Stimulated activated CD4-positive, alpha-beta T cell treated with anti-CD3 and anti-CD28 coated beads, TNF-alpha, amount 100 ng/mL, for 24 hours (primary cell): ENCODE results near the gene TRPV4.

ENCODE experiments used
- DNase-seq, 3 experiments: peaks; one replicate each; pipeline ENCODE4 v3.0.0-alpha.2; 2020; ENCODE audit warnings: low read depth in 3 of 3

Gene TRPV4

DNA sequence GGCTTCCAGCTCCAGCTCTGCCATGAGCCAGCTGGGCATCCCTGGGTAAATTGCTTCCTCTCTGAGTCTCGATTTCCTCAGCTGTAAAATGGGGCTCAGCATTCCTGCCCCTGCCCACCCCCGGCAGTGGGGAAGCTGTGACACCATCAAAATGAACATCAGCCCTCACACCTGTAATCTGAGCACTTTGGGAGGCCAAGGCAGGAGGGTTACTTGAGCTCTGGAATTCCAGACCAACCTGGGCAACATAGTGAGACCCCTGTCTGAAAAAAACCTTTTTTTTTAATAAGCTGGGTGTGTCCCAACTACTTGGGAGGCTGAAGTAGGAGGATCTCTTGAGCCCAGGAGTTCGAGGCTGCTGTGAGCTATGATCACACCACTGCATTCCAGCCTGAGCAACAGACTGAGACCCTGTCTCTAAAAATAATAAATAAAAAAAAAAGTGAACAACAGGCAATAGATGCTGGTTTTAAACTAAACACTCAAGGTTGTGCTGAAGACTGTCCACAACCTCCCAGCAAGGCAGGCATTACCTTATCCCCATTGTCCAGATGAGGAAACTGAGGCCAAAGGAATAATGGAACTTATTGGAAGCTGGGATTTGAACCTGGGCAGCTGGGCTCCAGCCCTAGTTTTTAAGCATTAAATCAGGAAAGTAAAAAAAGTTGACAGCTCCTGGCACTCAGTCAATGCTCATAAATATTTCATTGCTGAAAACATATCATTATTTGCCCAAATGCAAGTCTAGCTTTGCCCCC is 4.3 kb downstream of the TRPV4 start:
- no peak for DNase-seq

DNA sequence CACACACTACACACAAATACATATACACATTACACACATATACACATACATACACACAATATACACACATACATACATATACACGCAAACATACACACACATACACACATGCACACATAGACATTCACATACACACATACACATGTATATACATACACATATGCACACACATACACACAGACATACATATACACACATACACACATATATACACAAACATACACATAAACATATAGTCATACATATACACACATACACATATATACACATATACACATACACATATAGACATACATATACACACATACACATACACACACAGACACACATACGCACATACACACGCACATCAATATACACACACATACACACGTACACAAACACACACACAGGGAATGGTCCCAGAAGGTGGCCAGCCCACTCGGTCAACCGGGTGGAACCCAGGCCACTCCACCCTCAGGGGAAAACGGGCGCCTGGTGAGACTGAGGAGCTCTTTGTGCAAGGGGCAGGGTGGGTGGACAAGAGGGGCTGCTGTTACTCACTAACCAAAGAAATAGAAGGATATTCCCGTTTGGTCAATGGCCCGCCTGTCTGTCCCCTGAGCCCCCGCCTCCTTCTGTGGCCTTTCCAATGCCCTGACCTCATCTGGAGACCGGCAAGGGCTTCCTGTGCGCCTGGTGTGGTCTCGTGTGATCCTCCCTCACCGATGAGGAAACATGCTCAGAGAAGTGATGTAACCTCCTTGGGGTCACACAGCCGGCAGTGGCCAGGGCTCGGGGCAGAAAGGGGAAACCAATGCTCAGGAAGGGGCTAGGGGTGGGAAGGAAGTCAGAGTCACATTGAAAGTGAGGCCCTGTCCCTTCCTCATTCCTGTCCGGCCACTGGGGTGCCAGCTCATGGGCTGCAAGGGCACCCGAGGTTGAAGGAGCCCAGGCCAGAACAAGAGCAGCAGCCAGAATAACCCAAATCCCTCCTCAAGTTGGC is 5.3 kb downstream of the TRPV4 start:
- DNase-seq = no peak

DNA sequence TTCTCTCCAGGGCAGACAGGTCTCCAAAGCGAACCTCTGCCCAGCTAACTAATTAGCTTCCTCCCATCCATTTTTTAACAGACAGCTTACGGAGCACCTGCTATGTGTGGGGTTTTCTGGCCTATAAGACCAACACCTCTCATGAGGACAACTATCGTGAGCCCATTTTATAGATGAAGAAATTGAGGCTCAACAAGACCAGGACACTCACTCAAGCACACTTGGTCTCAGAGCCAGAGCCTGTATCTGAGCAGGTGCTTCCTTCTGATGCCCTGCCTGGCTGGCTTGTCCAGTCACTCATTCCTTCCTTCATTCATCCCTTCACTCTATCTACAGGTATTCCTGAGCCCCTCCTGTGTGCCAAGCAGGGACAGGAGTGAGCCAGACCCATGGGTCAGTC is 6.1 kb downstream of the TRPV4 start:
- no peak for DNase-seq

DNA sequence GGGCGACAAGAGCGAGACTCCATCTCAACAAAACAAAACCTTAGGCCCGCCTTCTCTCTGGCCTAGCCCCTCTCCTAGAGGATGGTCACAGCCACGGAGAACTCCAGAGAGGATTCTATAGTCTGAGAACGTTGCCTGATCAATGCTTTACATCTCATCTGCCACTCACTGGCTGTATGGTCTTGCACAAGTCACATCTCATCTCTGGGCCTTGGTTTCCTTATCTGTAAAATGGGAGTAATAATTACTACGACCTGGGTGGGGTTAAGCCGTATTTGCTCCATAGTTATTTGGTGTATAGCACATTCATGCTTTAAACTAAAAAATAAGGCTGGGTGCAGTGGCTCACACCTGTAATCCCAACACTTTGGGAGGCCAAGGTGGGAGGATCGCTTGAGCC is 8.5 kb downstream of the TRPV4 start:
- DNase-seq = no peak

GRCh38 chr12:109822951-109823411 is 10.2 kb downstream of the TRPV4 start:
- DNase-seq = no peak

DNA sequence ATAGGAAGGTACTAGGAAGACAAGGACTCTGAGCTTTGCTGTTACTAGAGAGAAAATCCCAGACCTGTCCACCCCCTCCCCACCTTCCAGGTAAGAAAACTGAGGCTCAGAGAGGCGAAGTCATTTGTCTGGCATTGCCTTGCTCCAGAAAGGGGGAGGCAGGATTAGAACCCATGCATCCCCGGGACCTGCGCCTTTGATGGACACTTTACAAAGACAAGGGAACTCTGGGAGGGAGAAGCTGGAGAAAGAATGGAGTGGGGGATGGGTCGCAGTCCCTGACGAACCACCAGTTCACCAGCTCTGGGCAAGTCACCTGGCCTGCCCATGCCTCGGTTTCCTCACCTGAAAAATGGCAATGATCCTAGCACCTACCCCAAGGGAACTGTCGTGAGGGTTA is 10.8 kb downstream of the TRPV4 start:
- no peak for DNase-seq

DNA sequence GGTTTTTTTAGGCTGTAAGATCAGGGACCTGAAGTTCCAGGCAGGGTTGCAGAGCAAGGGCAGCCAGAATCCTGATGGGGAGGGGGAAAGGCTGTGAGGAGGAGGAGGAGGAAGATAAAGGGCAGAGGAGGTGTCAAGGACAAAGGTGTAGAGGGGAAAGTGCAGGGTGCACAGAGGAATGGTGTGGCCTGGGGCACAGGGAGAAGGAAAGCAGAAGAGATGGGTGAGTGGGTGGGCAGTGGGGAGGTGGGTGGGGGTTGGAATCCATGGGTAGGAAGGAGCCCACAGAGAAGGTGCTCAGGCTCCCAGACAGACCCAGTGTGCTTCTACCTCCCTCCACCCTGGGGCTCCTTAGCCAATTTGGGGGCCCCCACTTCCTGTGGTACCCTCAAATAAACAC is 11.2 kb downstream of the TRPV4 start:
- DNase-seq = no peak

- no peak for DNase-seq
These were observed 12.3 kb downstream of the TRPV4 start for GRCh38 chr12:109820816-109821381.

DNA sequence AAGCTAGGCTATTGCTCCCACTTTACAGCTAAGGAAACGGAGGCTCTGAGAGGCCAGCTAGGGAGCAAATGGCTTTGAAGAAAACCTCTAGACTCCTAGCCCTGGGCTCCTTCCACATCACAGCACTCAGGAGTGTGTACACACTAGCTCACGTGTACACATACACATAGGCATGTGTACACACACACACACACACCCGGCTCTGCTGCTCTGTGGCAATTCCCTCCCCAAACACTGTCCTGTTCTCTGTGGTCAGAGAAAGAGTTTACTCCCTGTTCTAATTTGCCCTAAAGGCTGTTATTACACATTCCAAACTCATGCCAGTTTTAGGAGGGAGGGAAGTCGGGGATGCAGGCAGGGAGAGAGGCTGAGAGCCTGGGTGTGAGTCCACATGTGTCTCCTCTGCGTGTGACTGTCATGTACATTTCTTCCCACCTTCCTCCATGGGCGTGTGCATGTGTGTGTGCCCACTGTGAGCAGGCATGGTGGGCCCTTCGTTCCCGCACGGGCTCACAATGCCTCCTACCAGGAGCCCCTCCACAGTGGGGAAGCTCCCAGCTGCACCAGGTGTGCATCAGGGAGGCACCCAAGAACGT is 14.2 kb downstream of the TRPV4 start:
- DNase-seq = no peak

DNA sequence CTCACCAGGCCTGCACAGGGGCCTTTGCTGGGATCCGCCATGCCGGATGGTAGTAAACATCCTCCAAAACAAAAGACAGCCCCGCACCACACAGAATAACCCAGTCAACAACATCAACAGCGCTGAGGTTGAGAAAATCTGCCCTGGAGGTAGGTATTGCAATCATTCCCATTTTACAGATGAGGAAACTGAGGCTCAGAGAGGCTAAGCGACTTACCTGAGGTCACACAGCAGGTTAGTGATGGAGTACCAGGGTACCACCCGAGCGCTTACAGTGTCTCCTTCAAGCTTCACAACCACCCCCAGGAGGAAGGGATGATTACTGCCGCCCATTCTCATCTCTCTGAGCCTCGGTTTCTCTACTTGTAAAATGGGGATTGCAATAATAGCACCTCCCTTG is 14.9 kb downstream of the TRPV4 start:
- DNase-seq = no peak

GRCh38 chr12:109817627-109818231 is 15.5 kb downstream of the TRPV4 start:
- no peak for DNase-seq

DNA sequence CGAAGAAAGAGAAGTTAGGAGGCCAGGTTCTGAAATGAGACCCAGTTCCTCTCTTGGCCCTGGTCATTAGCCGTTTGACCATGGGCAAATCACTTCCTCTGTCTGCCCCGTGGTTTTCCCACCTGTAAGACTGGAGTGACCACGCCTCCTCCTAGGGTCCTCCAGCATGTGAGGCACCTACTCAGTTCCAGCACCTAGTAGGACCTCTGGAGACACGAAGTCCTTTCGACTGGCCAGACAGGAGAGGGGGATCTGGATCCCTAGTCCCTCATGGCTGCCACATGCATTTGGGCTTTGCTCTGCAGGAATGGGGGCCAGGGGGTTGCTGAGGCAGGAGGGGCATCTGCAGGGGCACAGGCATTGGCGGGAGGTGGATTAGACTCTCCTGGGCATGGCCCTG is 16.3 kb downstream of the TRPV4 start:
- DNase-seq = no peak

DNA sequence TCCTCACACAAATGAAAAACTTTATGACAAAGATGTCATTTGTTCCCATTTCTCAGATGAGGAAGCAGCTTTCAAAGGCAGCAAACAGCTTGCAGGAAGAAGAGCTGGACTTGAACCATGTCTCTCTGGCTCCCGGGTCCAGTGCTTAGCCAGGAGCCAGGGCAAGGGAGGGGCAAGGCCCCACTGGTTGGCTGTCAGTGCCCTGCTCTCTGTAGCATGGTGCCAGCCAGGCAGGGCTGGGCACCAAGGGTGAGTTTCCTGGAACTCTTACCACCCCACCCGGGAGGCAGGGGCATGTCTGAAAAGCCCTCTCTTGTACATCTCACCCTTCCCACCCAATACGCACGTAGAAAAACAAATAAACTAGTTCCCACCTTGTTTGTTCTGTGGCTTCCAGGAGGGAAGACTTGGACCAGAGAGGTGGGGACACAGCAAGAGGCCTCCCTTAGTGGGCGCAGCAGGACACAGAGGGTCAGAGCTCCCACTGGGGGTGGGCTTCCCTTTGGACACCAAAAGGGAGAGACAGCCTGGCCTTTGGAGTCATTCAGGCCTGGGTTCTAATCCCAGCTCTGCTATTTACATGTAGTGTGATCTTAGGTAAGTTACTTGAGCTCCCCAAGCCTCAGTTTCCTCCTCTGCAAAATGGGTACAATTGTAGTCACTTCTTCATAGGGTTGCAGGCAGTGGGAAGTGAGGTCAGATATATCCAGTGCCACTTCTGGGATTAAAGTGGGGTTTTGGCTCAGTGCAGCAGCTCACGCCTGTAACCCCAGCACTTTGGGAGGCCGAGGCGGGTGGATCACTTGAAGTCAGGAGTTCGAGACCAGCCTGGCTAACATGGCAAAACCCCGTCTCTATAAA is 17.2 kb downstream of the TRPV4 start:
- DNase-seq = no peak

DNA sequence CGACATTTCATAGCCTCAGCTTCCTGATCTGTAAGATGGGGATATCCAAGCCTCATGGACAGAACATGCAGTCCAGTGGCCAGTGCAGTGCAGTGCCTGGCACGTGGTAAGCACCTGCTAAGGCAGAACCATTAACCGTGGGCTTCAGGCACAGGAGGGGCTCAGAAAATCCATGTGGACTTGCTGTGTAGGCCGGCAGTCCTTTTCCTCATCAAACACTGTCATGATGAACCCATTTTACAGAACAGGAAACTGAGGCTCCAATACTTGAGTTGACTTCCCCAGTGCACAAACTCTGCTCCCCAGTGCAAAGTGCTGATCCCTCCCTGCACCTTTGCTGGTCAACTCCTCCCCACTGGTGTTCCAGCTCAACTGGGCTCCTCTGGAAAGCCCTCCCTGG is 18.0 kb downstream of the TRPV4 start:
- no peak for DNase-seq

- DNase-seq = no peak
These were observed 18.5 kb downstream of the TRPV4 start for GRCh38 chr12:109814600-109815150.

GRCh38 chr12:109813810-109814416 is 19.3 kb downstream of the TRPV4 start:
- DNase-seq = no peak

GRCh38 chr12:109811624-109811995 is 21.6 kb downstream of the TRPV4 start:
- DNase-seq = no peak

GRCh38 chr12:109810954-109811623 is 22.1 kb downstream of the TRPV4 start:
- DNase-seq = no peak

DNA sequence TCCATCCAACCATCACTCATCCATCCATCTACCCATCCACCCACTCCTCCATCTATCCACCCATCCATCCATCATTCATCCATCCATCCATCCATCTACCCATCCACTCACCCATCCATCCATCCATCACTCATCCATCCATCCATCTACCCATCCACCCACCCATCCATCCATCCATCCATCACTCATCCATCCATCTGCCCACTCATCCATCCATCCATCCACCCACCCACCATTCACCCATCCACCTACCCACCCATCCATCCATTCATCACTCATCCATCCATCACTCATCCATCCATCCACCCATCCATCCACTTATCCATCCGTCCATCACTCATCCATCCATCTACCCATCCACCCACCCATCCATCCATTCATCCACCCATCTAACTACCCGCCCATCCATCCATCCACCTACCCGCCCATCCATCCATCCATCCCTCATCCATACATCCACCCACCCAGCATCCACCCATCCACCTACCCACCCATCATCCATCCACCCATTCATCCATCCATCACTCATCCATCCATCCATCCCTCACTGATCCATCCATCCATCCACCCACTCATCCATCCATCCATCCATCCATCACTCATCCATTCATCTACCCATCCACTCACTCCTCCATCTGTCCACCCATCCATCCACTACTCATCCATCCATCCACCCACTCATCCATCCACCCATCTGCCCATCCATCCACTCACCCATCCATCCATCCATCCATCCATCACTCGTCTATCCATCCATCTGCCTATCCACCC is 24.1 kb downstream of the TRPV4 start:
- no peak for DNase-seq
